Measurements from ENCODE around the gene GAS6.

- TF ChIP-seq CTCF (IDR thresholded peaks at IDR 0.05; ENCODE audit: low read depth, low read length) (no peak), EZH2phosphoT487 (IDR thresholded peaks at IDR 0.05; ENCODE audit: low read depth) (no peak)
These were observed 40.0 kb upstream of the GAS6 start for GRCh38 chr13:113903912-113904311.

All from OCI-LY3 (cell line).